Ecto neural progenitor cell (in vitro differentiated cells): ENCODE measurements around the gene CNST.

Source experiments
- DNase-seq: peaks from one replicate; pipeline ENCODE4 v3.0.0-alpha.2; 2018; ENCODE audit warnings: low spot score

The CNST gene

GRCh38 chr1:246566128-246566812 lies at the start of gene CNST, which contains the start of gene TFB2M:
Gene CNST (plus strand): TSS chr1:246566456. CDS start chr1:246591563, 25,107 bp downstream.
Gene TFB2M (minus strand): TSS chr1:246566261. CDS start chr1:246566138, 123 bp downstream.
- peak; percentile 97 for DNase-seq

DNA sequence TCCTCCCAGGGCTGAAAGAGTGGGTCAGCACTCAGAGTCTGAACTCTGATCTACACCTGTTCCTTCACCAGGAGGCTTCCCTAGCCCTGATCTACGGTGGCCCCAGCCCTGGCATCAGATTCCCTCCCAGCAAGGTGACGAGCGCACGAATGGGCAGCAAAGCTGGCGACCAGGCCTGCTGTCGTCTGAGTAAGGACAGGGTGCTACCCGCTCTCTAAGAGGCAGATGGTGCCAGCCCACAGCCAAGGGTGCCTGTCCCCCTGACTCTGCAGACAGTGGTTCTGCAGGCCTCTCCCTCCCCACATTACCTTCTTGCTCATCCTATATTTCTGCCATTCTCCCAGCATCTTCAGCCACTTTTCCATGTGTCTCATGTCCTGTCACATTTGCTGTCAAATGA lies 48.9 kb upstream of the CNST start:
- DNase-seq, result no peak

DNA sequence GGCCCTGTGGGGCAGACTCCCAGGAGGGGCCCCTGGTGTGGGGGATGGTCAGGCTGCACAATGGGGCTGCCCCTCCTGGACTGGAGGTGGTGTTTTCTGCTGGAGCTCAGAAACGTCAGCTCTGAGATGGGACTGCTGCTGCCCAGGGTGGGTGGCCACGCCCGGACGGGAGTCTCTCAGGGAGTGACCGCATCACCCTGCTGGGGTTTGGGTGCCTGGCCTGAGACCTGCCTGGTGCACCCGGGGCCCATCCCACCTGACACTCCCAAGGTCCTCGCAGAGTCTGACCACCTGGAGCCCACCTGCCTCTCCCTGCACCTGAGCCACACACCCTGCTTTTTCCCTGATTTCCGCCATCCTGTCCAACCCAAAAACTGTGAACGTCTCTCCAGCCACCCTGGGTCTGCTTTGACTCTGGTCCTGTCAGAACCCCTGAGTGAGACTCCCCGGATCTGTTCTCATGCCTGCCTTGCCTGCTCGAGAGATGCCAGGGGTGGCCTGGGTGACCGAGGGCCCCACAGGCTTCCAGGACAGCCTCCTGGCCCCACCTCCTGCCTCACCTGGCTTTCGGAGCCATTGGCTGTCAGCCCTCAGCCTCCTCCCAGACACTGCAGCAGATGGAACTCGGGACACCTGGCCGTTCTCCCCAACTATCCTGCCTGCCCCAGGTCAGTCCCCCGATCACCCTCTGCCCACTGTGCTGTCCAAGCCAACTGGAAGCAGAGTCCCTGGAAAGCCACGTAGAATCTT lies 47.6 kb upstream of the CNST start:
- no peak for DNase-seq

- no peak for DNase-seq
Measured at GRCh38 chr1:246519514-246519913, 46.7 kb upstream of the CNST start.

- no peak for DNase-seq
Measured at GRCh38 chr1:246526380-246526779, 39.9 kb upstream of the CNST start.

DNA sequence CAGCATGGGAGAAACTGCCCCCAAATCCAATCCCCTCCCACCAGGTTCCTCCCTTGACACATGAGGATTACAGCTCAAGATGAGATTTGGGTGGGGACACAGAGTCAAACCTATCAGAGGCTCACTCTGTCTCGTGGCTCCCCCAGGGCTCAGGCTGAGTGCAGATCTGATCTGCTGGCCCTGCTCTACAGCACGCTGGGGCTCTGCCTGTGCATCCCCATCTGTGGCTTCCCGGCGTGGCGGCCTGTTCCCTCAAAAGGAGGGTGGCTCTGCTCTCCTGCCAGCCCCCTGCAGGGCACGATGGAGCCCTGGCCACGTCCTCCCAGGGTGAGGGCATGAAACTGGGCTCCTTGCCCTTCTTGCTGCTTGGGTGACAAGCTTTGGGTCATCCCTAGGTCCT lies 39.3 kb upstream of the CNST start:
- no peak for DNase-seq

GRCh38 chr1:246527402-246528088 lies 38.7 kb upstream of the CNST start:
- no peak for DNase-seq

GRCh38 chr1:246528933-246529731 lies 37.1 kb upstream of the CNST start:
- DNase-seq, result no peak

DNA sequence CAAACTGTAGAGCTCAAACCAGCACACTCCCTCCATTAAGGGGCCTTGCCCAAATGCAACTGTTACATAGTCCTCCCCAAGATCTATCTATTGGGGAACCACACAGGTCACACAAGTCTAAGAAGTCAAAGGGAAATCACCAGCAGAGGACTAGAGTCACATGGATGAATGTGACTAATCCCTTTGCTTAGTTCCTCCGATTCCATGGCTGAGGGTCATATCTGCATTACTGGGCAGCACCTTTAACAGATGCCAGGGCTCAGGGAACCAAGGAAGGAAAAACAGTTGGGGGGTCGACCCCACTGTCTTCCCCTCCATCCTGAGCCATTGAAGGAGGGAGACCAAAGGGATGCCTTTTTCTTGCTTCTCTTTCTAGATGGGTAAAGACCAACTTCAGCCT lies 35.8 kb upstream of the CNST start:
- DNase-seq, result no peak

GRCh38 chr1:246532519-246532918 lies 33.7 kb upstream of the CNST start:
- DNase-seq, result no peak

DNA sequence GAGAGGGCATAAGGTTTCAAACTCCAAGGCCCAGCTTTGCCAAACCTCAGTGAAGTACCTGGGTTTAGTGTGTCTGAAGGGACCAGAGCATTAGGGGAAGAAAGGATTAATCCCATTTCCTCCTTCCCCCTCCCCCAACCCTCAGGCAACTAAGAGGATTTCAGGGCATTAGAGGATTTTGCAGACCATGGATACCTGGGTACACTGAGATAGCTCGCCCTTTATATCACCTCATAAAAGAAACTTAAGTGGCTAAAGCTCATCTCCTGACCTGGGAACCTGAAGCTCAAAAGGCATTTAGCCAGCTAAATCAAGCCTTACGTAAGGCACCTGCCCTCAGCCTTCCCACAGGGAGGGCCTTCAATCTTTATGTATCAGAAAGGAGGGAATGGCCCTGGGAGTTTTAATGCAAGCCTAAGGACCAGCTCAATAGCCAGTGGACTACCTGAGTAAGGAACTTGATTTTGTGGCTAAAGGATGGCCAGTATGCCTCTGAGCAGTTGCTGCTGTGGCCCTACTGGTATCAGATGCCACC lies 32.8 kb upstream of the CNST start:
- no peak for DNase-seq

GRCh38 chr1:246534114-246534513 lies 32.1 kb upstream of the CNST start:
- no peak for DNase-seq

GRCh38 chr1:246537441-246537840 lies 28.8 kb upstream of the CNST start:
- no peak for DNase-seq

DNA sequence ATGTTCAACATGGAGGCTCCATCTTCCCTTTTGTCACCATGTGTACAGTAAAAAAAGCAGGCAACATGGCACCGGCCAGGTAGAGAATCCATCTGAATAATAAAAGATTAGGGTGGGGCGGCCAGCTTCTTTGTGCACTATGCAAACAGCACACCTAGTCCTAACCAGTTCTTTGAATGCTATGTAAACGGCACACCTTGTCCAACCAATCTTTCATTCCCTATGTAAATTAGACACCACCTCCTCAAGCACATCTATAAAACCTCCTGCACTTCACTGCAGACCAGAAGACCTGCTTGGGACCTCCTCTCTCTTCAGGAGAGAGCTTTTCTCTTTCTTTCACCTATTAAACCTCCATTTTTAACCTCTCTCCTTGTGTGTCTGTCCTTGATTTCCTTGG lies 28.4 kb upstream of the CNST start:
- no peak for DNase-seq

DNA sequence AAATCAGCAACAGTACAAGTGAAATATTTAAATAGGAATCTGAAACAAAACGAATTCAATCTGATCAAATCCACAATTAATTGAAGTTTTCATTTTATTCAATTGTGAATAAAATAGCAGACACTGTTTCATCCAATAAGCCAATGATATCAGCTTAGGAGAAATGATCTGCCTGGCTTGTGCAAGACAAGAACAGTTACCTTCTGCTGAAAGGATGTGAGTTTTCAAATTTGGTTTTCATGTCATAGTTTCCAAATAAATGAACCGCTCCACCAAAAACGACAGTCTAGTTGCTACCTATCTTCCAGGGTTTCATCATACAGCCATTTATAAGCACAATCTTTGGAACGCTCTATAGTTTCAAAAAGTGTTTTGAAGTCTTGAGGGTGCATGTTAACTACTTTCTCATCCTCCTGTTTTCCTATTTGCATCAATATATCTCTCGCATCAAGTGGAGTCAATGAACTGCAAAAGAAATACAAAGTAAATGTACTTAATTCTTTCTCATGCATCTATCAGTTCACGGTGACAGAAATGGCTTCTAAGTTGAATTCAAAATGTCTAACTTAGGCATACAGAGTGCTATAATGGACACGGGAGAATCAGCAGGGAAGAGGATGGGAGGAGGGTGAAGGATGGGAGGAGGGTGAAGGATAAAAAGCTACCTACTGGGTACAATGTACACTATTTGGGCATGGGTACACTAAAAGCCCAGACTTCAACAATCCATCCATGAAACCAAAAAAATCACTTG lies 25.3 kb upstream of the CNST start:
- DNase-seq, result no peak

DNA sequence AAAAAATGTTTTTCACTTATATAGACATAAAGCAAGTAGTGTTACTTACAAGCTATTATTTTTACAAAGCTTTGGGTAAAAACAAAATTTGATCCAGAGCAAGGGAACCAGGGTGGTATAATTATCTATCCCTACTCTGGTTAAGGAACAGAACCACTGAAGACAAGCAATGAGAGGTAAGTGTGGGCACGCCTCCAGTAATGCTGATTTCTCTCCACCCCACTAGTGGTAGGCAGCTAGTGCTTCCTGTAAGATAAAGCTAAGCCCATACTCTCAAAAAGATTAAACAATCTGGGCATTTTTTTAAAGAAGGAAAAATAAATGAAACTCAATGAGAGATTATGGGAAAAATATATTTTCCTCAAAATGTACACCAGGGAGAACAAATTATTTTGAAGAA lies 22.3 kb upstream of the CNST start:
- no peak for DNase-seq

- no peak for DNase-seq
Measured at GRCh38 chr1:246549665-246550064, 16.6 kb upstream of the CNST start.

DNA sequence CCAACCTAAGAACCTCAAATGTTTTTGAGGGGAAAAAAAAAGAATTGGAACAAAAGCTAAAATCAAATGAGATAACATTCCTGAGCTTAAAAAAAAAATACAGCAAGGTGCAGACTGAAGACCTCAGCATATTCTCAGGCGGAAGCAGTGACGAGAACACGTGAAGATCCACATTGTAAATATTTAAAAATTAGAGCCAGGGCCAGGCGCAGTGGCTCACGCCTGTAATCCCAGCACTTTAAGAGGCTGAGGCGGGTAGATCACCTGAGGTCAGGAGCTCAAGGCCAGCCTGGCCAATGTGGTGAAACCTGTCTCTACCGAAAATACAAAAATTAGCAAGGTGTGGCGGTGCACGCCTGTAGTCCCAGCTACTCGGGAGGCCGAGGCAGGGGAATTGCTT lies 15.9 kb upstream of the CNST start:
- no peak for DNase-seq

DNA sequence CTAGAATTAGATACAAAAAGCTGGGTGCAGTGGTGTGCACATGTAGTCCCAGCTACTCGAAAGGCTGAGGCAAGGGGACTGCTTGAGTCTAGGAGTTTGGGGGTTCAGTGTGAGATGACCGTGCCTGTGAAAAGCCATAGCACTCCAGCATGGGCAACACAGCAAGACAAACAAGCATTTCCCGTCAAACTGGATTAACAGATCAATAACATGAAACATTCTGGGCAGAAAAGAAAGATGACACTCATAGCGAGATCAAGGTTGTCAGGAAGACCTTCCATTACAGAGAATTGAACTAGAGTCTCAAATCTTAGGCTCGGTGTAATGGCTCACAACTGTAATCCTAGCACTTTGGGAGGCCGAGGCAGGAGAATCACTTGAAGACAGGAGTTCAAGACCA lies 14.1 kb upstream of the CNST start:
- DNase-seq, result no peak

- DNase-seq, result no peak
Measured at GRCh38 chr1:246554201-246554600, 12.1 kb upstream of the CNST start.

GRCh38 chr1:246558041-246558440 lies 8.2 kb upstream of the CNST start:
- DNase-seq, result no peak
